ENCODE results near the gene MRTFA.
"Not testable (repeated sequence)": the region's sequence is repeated elsewhere in the genome, so short reads cannot be mapped to it uniquely, and the experiment has no call there.

MRTFA gene

GRCh38 chr22:40636380-40637182 is at the start of gene MRTFA:
TSS of gene MRTFA (minus strand) at chr22:40636719.
- peak; percentile 100 for DNase-seq

- no peak for DNase-seq
These were observed 48.9 kb upstream of the MRTFA start for GRCh38 chr22:40685406-40685805.

GRCh38 chr22:40684728-40685127 is 48.2 kb upstream of the MRTFA start:
- no peak for DNase-seq

GRCh38 chr22:40681451-40681850 is 44.9 kb upstream of the MRTFA start:
- no peak for DNase-seq

- no peak for DNase-seq
These were observed 44.3 kb upstream of the MRTFA start for GRCh38 chr22:40680819-40681183.

GRCh38 chr22:40679964-40680818 is 43.7 kb upstream of the MRTFA start:
- no peak for DNase-seq

- no peak for DNase-seq
These were observed 42.9 kb upstream of the MRTFA start, which contains the start of gene MCHR1 for GRCh38 chr22:40679249-40679963. TSS of gene MCHR1 (plus strand) at chr22:40679484. CDS start at chr22:40679653, 169 bp downstream.

GRCh38 chr22:40678493-40679248 is 42.2 kb upstream of the MRTFA start:
- no peak for DNase-seq

- no peak for DNase-seq
These were observed 40.1 kb upstream of the MRTFA start for GRCh38 chr22:40676644-40677043.

GRCh38 chr22:40676166-40676565 is 39.6 kb upstream of the MRTFA start:
- DNase-seq: not testable (repeated sequence)

- DNase-seq: no peak
These were observed 37.8 kb upstream of the MRTFA start for GRCh38 chr22:40674274-40674673.

GRCh38 chr22:40673017-40673416 is 36.5 kb upstream of the MRTFA start:
- no peak for DNase-seq

- no peak for DNase-seq
These were observed 35.4 kb upstream of the MRTFA start for GRCh38 chr22:40671796-40672360.

- DNase-seq: no peak
These were observed 34.9 kb upstream of the MRTFA start for GRCh38 chr22:40671369-40671768.

GRCh38 chr22:40670058-40670457 is 33.5 kb upstream of the MRTFA start:
- no peak for DNase-seq

- DNase-seq: peak; percentile 51
These were observed 32.3 kb upstream of the MRTFA start for GRCh38 chr22:40668611-40669411.

GRCh38 chr22:40666151-40666848 is 29.8 kb upstream of the MRTFA start:
- no peak for DNase-seq

- DNase-seq: no peak
These were observed 28.8 kb upstream of the MRTFA start for GRCh38 chr22:40665312-40665711.

- DNase-seq: no peak
These were observed 25.2 kb upstream of the MRTFA start for GRCh38 chr22:40661671-40662070.

- DNase-seq: no peak
These were observed 24.2 kb upstream of the MRTFA start for GRCh38 chr22:40660730-40661129.

- DNase-seq: no peak
These were observed 22.6 kb upstream of the MRTFA start for GRCh38 chr22:40659166-40659565.
